Epidermal melanocyte (primary cell): ENCODE results near the gene MRPS30.
"Not testable (repeated sequence)": the region's sequence is repeated elsewhere in the genome, so short reads cannot be mapped to it uniquely, and the experiment has no call there.

Experiments used
- DNase-seq: peaks from one replicate; pipeline ENCODE4 v3.0.0; 2011; ENCODE audit warnings: low spot score; ENCODE audit not compliant: insufficient read length

The MRPS30 gene

DNA sequence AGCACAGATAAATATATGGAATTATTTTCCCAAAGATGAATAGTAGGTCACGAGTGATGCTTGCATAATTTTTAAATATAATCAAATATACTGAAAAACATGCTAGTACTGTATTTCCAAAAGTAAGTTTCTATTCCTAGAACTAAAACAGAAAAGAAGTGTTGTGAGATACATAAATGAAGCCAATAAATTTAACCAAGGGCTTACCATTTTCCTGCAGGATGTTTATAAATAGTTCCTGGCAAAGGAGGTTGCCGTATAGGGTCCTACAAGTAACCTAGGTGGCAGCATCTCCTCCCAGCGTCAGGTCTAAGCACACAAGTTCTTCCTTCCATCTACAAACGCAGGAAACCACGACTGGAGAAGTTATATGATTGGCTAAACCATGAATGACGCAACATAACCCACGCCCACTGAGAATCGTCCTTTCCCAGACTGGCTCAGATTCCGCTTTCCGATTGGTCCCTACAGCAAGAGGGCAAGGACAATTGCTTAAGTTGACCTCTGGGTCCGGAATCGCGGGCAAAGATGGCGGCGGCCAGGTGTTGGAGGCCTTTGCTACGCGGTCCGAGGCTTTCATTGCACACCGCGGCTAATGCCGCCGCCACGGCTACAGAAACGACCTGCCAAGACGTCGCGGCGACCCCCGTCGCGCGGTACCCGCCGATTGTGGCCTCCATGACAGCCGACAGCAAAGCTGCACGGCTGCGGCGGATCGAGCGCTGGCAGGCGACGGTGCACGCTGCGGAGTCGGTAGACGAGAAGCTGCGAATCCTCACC, at the start of gene MRPS30:
Gene MRPS30, plus strand, starts transcription at position 513 of the 780 bp plus-strand sequence. Its CDS starts 16 bp downstream, at position 529.
- peak; percentile 90 for DNase-seq

DNA sequence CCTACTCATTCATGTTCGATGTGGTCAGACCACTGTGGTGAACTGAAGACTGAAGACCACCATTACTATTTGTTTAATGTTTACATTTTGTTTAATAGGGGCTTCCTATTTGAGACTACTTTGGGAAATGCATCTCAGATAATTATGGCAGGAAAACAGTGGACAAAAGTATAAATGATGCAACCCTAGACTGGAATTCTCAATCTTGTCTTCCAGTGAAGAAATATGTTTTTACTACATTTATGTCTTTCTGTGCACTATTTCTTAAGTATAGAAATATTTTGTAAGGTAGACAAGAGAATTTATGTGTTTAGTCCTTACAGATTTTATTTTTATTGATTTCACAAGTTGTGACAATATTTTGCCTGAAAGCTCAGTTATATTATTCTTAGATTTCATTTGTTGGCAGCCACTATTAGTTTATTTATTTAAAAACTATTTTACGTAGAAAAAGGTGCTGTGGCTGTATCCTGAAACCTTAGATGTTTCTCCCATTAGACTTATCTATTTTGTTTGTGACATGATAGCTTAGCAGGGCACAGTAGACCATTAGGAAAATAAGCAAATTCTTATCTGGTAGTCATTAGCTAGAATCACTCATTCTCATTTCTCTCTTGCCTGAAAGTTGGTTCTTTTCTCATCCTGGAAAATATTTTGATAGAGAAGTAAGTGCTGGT, 39.4 kb upstream of the MRPS30 start:
- DNase-seq = no peak

DNA sequence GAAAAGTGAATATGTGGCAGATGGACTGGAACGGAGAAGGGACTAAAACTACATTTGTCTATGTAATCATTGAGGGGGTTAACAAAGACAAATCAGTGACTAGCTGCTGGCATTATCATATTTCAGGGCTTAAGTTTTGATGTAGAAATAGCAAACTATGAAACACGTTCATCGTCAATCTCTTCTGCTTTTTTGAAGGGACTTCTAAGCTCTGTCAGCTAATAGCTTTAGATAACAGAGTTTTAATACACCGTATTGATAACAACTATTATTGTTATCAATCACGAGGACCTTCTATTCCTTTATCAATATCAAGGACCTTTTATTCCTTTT, 38.9 kb upstream of the MRPS30 start:
- DNase-seq = no peak

DNA sequence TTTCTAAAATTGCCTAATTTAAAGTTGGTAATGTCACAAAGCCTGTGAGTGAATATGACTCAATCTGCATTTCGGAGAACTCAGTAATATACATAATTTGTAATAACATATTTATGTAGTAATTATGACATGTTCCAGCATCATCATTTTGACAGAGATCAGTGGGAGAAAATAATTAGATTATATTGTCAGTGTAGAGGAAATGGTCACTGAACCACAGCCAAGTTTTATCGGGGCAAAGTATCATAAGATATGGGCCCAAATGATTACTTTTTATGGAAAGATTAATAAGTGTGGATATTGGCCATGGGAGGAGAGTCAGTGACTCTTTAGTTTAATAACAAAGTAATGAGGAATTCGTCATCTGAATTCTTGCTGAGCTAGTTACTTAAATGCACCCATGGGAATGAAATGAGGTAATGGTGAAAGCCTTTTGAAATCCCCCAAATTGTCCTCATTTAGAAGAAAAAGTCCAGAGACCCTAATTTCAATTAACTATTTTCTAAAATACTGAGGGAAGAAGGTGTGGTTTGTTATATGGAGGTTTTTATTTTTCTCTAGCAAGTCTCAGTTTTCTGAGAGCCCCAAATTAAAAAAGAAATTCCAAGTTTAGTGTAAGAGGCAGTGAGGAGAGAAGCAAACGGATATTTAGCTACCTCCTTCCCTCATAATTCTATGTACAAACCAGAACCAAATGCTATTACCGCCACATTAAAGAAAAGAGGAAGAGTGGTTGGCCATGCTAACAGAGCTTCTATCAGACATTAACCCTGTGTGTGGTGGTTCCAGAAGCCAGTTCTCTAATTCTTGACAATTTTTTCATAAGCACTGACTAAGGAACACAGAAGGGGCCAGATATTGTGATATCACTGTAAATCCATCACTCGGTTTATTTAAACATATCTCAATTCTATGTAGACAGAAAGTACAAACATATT, 37.7 kb upstream of the MRPS30 start:
- no peak for DNase-seq

DNA sequence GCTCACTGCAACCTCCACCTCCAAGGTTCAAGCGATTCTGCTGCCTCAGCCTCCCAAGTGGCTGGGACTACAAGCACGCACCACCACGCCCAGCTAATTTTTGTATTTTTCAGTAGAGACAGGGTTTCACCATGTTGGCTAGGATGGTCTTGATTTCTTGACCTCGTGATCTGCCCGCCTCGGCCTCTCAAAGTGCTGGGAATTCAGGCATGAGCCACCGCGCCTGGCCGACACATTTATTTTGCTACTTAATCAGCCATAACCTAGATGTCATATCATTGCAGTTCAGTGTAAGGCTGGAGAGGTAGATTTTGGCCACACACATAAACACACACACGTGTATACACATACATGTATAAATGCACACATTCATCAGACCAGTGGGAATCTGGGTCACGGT, 36.4 kb upstream of the MRPS30 start:
- not testable (repeated sequence) for DNase-seq

DNA sequence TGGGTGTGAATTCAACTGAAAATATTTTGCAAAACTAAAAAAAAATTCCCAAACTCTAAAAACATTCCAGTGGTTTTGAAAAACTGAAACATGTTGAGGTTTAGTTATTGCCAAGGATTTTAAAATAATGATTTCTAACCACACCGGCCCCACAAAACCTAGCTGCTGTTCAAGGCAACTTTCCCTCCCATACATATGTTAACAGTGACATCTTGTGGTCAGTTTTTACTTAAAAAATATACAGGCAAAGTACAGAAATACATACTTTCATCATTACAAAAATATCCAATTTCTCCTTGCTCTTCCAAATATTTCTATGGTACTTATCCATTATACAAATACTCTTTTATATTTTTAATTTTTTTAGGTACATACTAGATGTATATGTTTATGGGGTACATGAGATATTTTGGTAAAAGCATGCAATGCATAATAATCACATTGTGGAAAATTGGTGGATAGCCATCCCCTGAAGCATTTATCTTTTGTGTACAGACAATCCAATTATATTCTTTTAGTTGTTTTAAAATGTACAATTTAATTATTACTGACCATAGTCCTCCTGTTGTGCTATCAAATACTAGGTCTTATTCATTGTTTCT, 34.4 kb upstream of the MRPS30 start:
- DNase-seq = peak; percentile 38

DNA sequence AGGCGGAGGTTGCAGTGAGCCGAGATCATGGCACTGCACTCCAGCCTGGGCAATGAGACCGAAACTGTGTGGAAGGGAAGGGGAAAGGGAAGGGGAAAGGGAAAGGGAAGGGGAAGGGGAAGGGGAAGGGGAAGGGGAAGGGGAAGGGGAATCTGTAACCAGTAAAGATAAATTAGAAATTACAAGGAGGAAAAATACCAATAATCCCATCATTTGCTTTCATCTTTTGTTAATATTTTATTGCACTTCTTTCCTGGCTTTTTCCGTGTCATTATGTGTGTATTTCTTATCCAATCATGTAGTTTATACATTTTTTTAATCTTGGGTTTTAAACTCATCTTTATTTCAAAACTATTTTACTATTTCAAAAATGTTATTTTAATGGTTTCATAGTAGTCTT, 29.6 kb upstream of the MRPS30 start:
- DNase-seq = no peak

DNA sequence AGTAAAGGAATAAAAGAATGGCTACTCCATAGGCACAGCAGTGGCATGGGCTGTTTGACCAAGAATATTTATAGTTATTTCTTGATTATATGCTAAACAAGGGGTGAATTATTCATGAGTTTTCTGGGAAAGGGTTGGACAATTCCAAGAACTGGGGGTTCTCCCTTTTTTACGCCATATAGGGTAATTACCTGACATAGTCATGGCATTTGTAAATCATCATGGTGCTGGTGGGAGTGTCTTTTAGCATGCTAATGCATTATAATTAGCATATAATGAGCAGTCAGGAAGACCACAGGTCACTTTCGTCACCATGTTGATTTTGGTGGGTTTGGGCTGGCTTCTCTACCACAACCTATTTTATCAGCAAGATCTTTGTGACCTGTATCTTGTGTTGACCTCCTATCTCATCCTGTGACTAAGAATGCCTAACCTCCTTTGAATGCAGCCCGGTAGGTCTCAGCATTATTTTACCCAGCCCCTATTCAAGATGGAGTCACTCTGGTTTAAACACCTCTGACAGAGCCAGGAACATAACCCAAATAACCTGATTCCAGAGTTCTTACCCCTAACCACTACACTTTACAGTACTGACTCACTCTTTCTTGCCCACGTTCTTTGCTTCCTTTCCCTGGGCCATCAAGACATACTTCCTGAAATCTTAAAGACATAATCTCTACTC, 25.0 kb upstream of the MRPS30 start:
- no peak for DNase-seq

DNA sequence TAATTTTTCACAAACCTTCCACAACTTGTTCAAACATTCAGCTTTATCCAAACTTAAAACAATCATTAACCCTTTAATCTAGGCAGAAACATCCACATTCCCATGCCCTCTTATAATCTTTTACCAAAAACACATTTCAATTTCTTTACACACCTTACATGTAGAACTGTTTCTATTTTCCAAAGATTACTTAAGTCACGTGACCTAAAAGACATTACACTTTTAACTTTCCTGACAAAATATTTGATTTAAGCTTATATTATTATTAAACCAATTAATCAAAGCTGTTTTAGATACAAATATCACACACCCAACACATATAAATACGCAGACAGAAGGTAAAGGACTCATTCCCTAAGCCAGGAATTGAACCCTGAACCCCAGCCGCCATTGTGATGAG, 21.0 kb upstream of the MRPS30 start:
- no peak for DNase-seq

DNA sequence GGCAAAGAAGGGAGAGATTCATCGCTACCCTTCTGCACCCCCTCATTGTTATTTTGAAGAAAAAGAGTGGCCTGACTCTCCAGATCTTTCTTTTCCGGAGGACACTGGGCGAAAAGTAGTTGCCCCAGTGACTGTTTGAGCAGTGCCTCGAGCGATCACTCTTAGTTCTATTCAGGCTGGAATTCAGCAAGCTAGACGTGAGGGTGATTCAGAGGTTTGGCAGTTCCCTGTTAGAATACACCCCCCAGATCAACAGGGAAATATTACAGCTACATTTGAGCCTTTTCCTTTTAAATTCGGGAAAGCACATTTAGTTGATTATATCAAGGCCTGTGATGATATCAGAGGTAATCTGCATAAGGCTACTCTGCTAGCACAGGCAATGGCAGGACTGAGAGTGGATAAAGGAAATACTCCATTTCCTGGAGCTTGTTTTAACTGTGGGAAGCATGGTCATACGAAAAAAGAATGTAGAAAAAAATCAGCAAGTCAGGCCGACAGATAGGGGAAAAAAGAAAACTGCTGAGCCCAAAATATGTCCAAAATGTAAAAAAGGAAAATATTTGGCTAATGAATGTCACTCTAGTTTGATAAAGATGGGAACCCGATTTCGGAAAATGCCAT, 19.3 kb upstream of the MRPS30 start:
- not testable (repeated sequence) for DNase-seq

DNA sequence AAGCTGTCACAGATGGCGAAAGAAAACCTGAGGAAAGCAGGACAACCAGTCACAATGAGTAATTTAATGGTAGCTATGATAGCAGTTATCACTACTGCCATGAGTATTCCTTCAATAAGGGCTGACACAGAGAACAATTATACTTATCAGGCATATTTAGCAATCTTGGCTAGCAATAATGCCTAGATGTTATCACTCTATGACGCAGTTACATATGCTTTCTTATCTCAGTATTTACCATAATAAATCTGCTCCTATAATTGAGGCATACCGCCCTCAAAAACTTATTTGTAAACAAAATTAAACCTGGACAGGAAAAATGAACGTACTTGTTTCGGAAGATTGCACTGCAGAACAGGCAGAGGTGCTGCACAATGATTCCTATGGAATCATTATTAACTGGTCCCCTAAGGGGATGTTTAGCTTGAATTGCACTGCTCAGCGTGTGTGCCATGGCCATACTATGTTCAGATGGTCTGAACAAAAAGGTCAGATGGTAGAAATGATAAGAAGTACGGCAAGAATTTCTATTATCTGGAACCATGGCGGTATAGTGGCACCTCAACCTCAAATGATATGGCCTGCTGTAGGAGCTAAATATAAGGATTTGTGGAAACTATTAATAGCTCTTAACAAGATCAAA, 16.6 kb upstream of the MRPS30 start:
- DNase-seq = not testable (repeated sequence)

DNA sequence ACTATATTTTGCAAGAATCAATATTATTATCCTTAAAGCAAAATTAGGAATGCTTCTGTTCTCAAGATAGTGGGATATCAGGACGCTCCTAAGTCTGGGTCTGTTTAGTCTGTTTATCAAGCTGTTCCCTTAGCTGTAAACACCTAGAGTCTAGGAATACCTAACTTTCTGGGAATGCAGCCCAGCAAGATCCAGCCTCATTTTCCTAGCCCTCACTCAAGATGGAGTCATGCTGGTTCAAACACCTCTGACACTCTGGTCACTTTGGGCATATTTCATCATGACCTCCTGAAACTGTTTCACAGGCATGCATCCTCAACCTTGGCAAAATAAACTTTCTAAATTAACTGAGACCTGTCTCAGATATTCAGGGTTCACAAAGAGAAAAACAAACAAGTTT, 14.4 kb upstream of the MRPS30 start:
- no peak for DNase-seq

DNA sequence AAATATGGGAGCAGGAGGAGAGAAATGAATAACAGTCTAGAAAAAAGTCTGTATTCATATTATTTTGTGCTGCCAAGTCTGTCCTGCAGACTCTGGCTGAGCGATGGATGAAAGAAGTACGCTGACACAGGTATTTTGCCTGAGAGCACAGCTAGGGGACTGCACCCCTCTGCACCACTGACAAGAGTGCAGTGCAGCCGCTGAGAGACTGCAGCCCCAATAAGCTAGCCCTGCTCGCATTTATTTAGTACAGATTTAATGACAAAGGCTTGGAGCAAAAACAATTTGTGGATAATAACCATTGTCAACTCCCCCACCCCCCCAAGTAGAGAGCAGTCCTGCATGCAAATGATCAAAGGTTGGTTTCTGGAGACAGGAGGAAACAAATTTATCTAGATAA, 13.3 kb upstream of the MRPS30 start:
- DNase-seq = no peak

DNA sequence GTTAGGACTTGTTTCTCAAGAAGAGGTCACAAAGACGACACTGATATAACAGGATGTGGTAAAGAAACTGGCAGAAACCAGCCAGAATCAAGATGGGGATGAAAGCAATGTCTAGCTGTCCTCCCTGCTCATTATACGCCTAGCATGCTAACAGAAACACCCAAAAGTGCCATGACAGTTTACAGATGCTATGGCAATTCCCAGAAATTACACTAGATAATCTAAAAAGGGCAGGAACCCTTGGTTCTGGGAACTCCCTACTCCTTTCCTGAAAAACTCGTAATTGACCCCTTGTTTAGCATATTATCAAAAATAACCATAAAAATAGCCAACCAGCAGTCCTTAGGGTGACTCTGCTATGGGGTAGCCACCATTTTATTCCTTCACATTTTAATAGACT, 10.9 kb upstream of the MRPS30 start:
- DNase-seq = no peak

DNA sequence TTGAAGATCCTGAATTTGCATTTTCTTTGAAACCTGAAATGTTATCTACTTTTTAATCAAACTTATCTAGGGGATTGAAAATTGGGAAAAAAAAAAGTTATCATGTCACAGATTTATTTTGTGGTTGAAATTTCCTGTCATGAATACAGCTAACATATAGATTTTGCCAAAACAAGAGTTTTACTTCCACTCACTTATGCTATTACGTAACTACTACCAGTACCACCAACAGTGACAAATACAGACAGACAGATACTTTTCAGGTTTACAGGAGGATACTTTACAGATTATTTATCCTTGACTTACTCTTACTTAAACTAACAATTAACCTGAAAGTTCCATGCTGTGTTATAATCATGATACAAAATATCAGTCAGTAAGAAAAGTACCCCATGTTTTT, 6.8 kb upstream of the MRPS30 start:
- no peak for DNase-seq

DNA sequence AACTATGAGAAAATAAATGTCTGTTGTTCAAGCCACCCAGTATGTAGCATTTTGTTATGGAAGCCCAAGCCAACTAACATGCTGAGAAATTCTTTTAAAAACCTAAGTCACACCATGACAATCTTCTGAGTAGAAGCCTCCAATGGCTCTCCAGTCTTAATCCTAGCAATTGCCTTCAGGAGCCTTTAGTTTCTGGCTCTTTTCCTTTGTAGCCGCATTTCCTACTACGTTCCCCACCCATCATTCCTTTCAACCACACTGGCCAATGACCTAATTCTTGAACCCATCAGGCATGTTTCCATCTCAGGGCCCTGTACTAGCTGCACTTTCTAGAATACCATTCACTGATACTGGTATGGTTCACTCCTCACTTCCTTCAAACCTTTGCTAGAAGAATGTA, 2.1 kb upstream of the MRPS30 start:
- DNase-seq = no peak

DNA sequence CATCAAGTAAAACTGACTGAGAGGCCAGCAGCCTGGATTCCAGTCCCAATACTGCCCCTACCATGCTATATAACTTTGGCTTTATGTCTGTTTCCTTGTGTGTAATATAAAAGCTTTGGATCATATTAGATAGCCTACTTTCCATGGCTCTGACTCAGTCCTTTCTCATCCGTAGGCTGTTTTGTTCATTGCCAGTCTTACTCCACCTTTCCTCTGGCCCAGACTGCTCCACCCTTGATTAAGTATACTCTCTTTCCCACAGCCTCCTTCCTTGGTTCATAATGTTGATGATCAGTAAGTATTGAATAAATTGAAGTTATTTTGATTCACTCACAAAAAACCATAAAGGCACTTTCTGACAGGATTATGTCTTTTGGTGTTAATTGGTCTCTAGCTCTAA, 1.5 kb upstream of the MRPS30 start:
- DNase-seq = no peak

DNA sequence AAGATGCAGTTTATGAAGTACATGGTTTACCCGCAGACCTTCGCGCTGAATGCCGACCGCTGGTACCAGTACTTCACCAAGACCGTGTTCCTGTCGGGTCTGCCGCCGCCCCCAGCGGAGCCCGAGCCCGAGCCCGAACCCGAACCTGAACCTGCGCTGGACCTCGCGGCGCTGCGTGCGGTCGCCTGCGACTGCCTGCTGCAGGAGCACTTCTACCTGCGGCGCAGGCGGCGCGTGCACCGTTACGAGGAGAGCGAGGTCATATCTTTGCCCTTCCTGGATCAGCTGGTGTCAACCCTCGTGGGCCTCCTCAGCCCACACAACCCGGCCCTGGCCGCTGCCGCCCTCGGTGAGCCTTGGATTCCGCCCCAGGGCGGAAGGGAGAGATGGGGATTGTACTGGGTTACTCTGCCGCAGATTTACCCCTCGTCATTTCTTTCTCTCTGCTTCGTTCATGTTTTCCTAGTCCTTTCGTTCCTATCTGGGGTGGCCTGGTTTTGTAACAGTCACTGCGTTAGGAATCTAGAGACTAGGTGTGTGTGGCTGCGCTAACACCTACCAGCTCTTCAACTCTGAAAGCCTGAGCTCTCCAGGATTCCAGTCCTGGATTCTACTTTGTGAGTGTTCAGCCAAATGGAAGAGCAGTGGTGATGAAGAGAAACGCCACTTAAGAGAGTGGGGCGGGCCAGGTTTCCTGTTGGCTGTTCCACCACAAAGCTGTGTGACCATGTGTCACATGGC, 638 bp downstream of the MRPS30 start:
- no peak for DNase-seq

DNA sequence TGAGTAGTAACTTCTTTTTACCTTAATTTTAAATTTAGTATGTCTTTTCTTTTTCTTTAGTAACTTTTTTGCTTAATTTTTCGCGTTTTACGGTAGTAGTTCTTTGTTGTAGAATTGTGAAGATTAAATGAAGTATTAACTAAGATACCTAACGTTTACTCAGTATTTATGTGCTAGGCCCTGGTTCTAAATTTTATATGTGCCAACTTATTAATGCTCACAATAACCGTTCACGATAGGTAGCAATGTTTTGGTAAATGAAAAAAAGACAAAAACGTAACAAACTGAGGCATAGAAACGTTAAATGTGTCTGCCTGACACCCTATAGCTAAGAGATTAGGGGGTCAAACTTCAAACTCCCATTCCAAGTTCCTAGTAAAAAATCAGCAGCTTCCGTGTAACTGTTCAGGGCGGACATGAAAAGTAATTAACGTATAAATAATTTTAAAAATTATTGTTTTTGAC, 1.2 kb downstream of the MRPS30 start:
- DNase-seq = no peak
